MCF 10A (cell line): Measurements from ENCODE around the gene ATP6V1E1. TPM values are rescaled to one million over a fixed set of nuclear protein-coding genes. Genes with fewer than 3 reads are reported as not detected.

Experiments
- BruUV-seq: library from RNA; stranded (reverse); fragments of 400-500 nt; replicated peaks from 2 replicates; lab custom pipeline; 2021; lab: Mats Ljungman, UMichigan
- CTCF ChIA-PET: fragments of 300-600 bp; sonication (Branson Sonifier 250); formaldehyde crosslinking; extraction: SDS; loops from one replicate; lab custom pipeline; 2021; ENCODE audit warnings: antibody characterized with exemption, inconsistent platforms; lab: Yijun Ruan, JAX
- POLR2A ChIA-PET: fragments of 300-600, 350-650 bp; sonication (Branson Sonifier 250); formaldehyde crosslinking; extraction: SDS; loops from one replicate; lab custom pipeline; 2020; ENCODE audit warnings: antibody characterized with exemption, inconsistent platforms; lab: Yijun Ruan, JAX
- DNase-seq: peaks from one replicate; pipeline ENCODE4 v3.0.0-alpha.2; 2018; ENCODE audit not compliant: unreplicated experiment
- H3K27ac Mint-ChIP-seq: one replicate; pipeline ENCODE4 v1.8.0; 2022; ENCODE audit warnings: mild to moderate bottlenecking, low read depth, mixed read lengths; ENCODE audit not compliant: unreplicated experiment
- H3K27me3 Mint-ChIP-seq: one replicate; pipeline ENCODE4 v1.8.0; 2022; ENCODE audit warnings: mixed read lengths; ENCODE audit not compliant: insufficient read depth, unreplicated experiment
- H3K36me3 Mint-ChIP-seq: one replicate; pipeline ENCODE4 v1.8.0; 2022; ENCODE audit warnings: mild to moderate bottlenecking, moderate library complexity, mixed read lengths; ENCODE audit not compliant: insufficient read depth, unreplicated experiment
- H3K4me1 Mint-ChIP-seq: one replicate; pipeline ENCODE4 v1.8.0; 2022; ENCODE audit warnings: mixed read lengths; ENCODE audit not compliant: insufficient read depth, unreplicated experiment
- H3K4me3 Mint-ChIP-seq: one replicate; pipeline ENCODE4 v1.8.0; 2022; ENCODE audit warnings: mild to moderate bottlenecking, moderate library complexity, mixed read lengths; ENCODE audit not compliant: unreplicated experiment
- H3K9me3 Mint-ChIP-seq: one replicate; pipeline ENCODE4 v1.8.0; 2022; ENCODE audit warnings: mixed read lengths; ENCODE audit not compliant: unreplicated experiment
- CTCF ChIP-seq: fragments of 200-600 bp; IDR thresholded peaks from one replicate; pipeline ENCODE4 v1.8.0; 2022; ENCODE audit warnings: antibody characterized with exemption, mild to moderate bottlenecking; ENCODE audit not compliant: unreplicated experiment
- intact Hi-C: fragments of 100-400 bp; cut with micrococcal nuclease; formaldehyde crosslinking; loops from 2 replicates; pipeline ENCODE4 v1.14.1; 2022
- total RNA-seq: library from RNA; stranded (reverse); gene quantifications from 2 replicates; pipeline ENCODE4 v1.2.3, GENCODE V29; 2022

Gene ATP6V1E1
- total RNA-seq, 1 experiment from 2014 or later = 86.4 TPM

GRCh38 chr22:17606496-17606895 is 22.1 kb downstream of the ATP6V1E1 start:
- TF ChIP-seq CTCF = no peak
- BruUV-seq = no TSS peak
- no peaks in the 10 kb centered on the region for H3K27me3 Mint-ChIP-seq

DNA sequence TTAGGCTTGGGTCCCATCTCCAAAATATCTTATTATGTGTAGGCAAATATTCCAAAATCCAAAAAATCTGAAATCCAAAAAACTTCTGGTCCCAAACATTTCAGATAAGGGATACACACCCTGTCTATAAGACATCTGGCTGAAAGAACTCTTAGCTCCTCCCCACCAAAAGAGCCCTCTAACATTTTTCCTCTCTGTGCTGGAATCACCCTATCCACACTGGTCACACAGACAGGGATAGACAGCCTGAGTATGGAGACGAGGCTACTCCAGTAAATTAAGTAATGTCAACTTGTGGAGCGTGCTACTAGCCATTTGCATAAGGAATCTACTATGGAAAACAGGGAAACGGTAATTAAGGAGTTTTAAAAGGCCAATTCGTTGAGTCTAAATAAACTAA is 24.9 kb downstream of the ATP6V1E1 start:
- no peak for TF ChIP-seq CTCF
- DNase-seq = no peak
- no peaks in the 10 kb centered on the region for H3K4me1 Mint-ChIP-seq
- H3K9me3 Mint-ChIP-seq = no peaks in the 10 kb centered on the region
- H3K27ac Mint-ChIP-seq = no peak overlapping the region
- no TSS peak for BruUV-seq
- no peak overlapping the region for H3K4me3 Mint-ChIP-seq
- ChIA-PET CTCF (interaction anchor here (0.5 to 1.4 kb wide), 2 partner anchors 45 to 102 kb away, joined by 3 read pairs; no protein-coding TSS in a partner anchor), POLR2A (no interaction called here)
- intact Hi-C loops = no loop called here
- H3K36me3 Mint-ChIP-seq = peaks cover 47% of the 10 kb centered on the region
- no peaks in the 10 kb centered on the region for H3K27me3 Mint-ChIP-seq

More at GRCh38 chr22:17606496-17606895, 22.1 kb downstream of the ATP6V1E1 start:
- no peak overlapping the region for H3K27ac Mint-ChIP-seq
- H3K4me1 Mint-ChIP-seq = no peaks in the 10 kb centered on the region
- ChIA-PET CTCF (interaction anchor here (0.6 to 2.5 kb wide), 5 partner anchors 11 to 444 kb away, joined by 3 to 14 read pairs (median 3); no protein-coding TSS in a partner anchor), POLR2A (interaction anchor here (0.6 to 2.2 kb wide), 5 partner anchors 11 to 48 kb away, joined by 3 to 6 read pairs (median 5); no protein-coding TSS in a partner anchor)
- intact Hi-C loops = no loop called here
- no peak overlapping the region for H3K4me3 Mint-ChIP-seq
- no peaks in the 10 kb centered on the region for H3K9me3 Mint-ChIP-seq
- no peak for DNase-seq
- peaks cover 19% of the 10 kb centered on the region for H3K36me3 Mint-ChIP-seq

GRCh38 chr22:17601031-17601430 is 27.5 kb downstream of the ATP6V1E1 start:
- Mint-ChIP-seq H3K4me3 (no peak overlapping the region), H3K36me3 (peaks cover 73% of the 10 kb centered on the region), H3K4me1 (no peaks in the 10 kb centered on the region), H3K9me3 (no peaks in the 10 kb centered on the region), H3K27ac (no peak overlapping the region), H3K27me3 (no peaks in the 10 kb centered on the region)
- ChIA-PET POLR2A (interaction anchor here (1.3 kb wide), 1 partner anchor 20 kb away, joined by 4 read pairs; no protein-coding TSS in a partner anchor), CTCF (interaction anchor here (0.6 to 1.8 kb wide), 2 partner anchors 43 to 551 kb away, joined by 3 to 7 read pairs; no protein-coding TSS in a partner anchor)
- no TSS peak for BruUV-seq
- TF ChIP-seq CTCF = no peak
- intact Hi-C loops = no loop called here
- no peak for DNase-seq

GRCh38 chr22:17598318-17598717 is 30.2 kb downstream of the ATP6V1E1 start:
- H3K27ac Mint-ChIP-seq = no peak overlapping the region
- POLR2A ChIA-PET = no interaction called here

More at GRCh38 chr22:17598318-17598717, 30.2 kb downstream of the ATP6V1E1 start:
- Mint-ChIP-seq H3K4me1 (no peaks in the 10 kb centered on the region), H3K9me3 (no peaks in the 10 kb centered on the region), H3K36me3 (peaks cover 95% of the 10 kb centered on the region), H3K27me3 (no peaks in the 10 kb centered on the region), H3K4me3 (no peak overlapping the region)
- intact Hi-C loops = no loop called here
- CTCF ChIA-PET = no interaction called here
- DNase-seq = no peak
- no peak for TF ChIP-seq CTCF
- BruUV-seq = no TSS peak
